Measurements from ENCODE around the gene HERC6. TPM values are rescaled to one million over a fixed set of nuclear protein-coding genes. Genes with fewer than 3 reads are reported as not detected.

Gene HERC6
- total RNA-seq, 1 experiment from 2014 or later, result 22.0 TPM

DNA sequence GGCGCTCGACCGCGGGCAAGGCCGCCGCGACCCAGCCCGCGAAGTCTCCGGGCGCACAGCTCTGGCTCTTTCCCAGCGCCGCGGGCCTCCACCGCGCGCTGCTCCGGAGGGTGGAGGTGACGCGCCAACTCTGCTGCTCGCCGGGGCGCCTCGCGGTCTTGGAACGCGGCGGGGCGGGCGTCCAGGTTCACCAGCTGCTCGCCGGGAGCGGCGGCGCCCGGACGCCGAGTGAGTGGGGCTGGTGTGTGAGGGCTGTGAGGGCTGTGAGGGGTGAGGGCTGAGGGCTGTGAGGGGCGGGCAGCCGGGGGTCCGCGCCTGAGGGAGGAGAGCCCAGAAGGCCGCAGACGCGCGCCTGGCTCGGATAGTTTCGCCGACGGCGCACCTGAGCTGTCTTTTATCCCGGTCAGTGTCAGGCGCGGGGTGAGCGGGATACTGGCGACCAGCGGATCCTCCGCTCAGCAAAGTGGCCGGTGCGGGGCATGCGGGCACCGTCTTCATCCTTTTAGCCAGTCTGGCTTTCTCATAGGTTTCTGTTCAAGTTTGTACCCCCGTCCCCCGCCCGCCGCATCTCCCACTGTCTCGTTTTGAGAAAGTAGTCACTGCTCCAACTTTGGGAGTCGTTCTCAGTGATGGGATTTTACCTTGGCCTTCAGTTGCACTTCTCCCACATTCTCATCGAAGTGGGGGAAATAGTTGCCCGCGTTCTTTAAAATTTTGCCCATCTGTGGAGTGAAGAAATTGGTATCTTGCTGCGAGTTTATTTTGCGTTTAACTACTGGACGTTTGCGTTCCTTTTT, 78.9 kb downstream of the HERC6 start:
- CTCF ChIA-PET, result interaction anchor here (0.9 to 2.0 kb wide), 5 partner anchors 79 to 424 kb away, joined by 3 to 15 read pairs (median 3); partner anchors contain the start of genes HERC6 and PPM1K
- BruUV-seq (replicated peaks), result no TSS peak
- peak overlapping the region; percentile 78 for H3K4me3 Mint-ChIP-seq (ENCODE audit: low read depth, unreplicated experiment)
- H3K36me3 Mint-ChIP-seq (ENCODE audit: insufficient read depth, unreplicated experiment), result peaks cover 20% of the 10 kb centered on the region
- H3K9me3 Mint-ChIP-seq (ENCODE audit: low read depth, unreplicated experiment), result no peaks in the 10 kb centered on the region
- intact Hi-C loops (cut with micrococcal nuclease; ENCODE audit: unreplicated experiment), result loop anchor here (2.0 kb wide), 1 partner anchor 75 kb away; no protein-coding TSS in a partner anchor
- peak overlapping the region; percentile 85 for H3K27ac Mint-ChIP-seq (ENCODE audit: unreplicated experiment)
- TF ChIP-seq CTCF (IDR thresholded peaks at IDR 0.05; ENCODE audit: unreplicated experiment), result no peak
- DNase-seq, result peak; percentile 36
- no peaks in the 10 kb centered on the region for H3K4me1 Mint-ChIP-seq (ENCODE audit: low read depth, unreplicated experiment)
- no peaks in the 10 kb centered on the region for H3K27me3 Mint-ChIP-seq (ENCODE audit: unreplicated experiment)

DNA sequence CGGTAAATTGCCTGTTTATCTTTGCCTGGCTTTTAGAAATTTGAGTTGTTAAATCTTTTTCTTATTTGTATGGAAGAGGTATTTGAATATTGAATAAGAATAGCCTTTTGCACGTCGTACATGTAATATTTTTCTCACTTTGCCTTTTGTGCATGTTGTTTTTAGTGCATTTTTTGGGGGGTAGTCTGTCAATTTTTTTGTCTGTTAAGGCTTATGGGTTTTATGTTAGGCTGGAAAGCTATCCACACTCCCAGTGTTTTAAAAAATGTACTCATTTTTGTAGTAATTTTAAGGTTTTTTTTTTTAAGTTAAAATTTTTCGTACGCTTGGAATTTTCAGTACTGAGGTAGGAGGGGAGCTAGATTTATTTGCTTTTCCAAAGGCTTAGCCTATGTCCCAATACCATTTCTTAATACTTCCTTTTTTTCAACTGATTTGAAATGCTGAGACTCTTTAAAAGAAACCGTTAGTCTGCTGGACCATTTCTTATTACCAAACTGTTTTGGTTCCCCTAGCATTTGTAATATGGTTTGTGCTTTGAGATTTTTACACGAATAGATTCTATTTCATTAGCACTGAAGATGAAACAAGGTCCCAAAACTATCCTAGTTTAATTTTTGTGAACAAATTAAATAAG, 79.6 kb downstream of the HERC6 start:
- TSS peak; percentile 62 for BruUV-seq (replicated peaks)
- TF ChIP-seq CTCF (IDR thresholded peaks at IDR 0.05; ENCODE audit: unreplicated experiment), result no peak
- Mint-ChIP-seq H3K27me3 (ENCODE audit: unreplicated experiment) (no peaks in the 10 kb centered on the region), H3K4me3 (ENCODE audit: low read depth, unreplicated experiment) (peak overlapping the region; percentile 78), H3K9me3 (ENCODE audit: low read depth, unreplicated experiment) (no peaks in the 10 kb centered on the region), H3K4me1 (ENCODE audit: low read depth, unreplicated experiment) (no peaks in the 10 kb centered on the region), H3K36me3 (ENCODE audit: insufficient read depth, unreplicated experiment) (peaks cover 20% of the 10 kb centered on the region), H3K27ac (ENCODE audit: unreplicated experiment) (no peak overlapping the region)
- intact Hi-C loops (cut with micrococcal nuclease; ENCODE audit: unreplicated experiment), result no loop called here
- CTCF ChIA-PET, result interaction anchor here (2.0 kb wide), 1 partner anchor 239 kb away, joined by 15 read pairs; no protein-coding TSS in a partner anchor
- DNase-seq, result no peak

DNA sequence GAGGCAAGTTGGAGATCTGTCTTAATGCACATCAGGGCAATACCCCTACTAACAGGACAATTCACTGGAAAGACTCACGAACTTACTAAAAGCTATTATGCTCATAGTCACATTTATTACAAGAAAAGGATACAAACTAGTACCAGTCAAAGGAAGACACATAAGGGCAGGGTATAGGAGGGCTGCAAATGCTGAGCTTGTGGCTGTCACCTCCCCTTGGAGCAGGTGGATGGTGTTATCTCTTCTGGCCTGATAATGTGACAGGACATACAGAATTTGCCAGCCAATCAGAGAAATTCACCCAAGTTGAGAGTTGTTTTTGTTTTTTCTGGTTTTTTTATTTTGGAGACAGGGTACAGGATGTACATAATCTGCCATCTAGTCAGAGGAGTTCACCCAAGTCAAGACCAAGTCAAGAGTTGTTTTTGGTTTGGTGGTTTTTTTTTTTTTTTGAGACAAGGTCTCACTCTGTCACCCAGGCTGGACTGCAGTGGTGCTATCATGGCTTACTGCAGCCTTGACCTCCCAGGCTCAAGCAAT, 87.1 kb downstream of the HERC6 start:
- no TSS peak for BruUV-seq (replicated peaks)
- DNase-seq, result no peak
- Mint-ChIP-seq H3K4me3 (ENCODE audit: low read depth, unreplicated experiment) (no peak overlapping the region), H3K4me1 (ENCODE audit: low read depth, unreplicated experiment) (peaks cover 8% of the 10 kb centered on the region), H3K9me3 (ENCODE audit: low read depth, unreplicated experiment) (no peaks in the 10 kb centered on the region), H3K36me3 (ENCODE audit: insufficient read depth, unreplicated experiment) (peaks cover 3% of the 10 kb centered on the region), H3K27me3 (ENCODE audit: unreplicated experiment) (no peaks in the 10 kb centered on the region), H3K27ac (ENCODE audit: unreplicated experiment) (no peak overlapping the region)
- intact Hi-C loops (cut with micrococcal nuclease; ENCODE audit: unreplicated experiment), result no loop called here
- no peak for TF ChIP-seq CTCF (IDR thresholded peaks at IDR 0.05; ENCODE audit: unreplicated experiment)
- CTCF ChIA-PET, result interaction anchor here (0.5 kb wide), 1 partner anchor 74 kb away, joined by 3 read pairs; no protein-coding TSS in a partner anchor

- Mint-ChIP-seq H3K27ac (ENCODE audit: unreplicated experiment) (no peak overlapping the region), H3K9me3 (ENCODE audit: low read depth, unreplicated experiment) (no peaks in the 10 kb centered on the region), H3K36me3 (ENCODE audit: insufficient read depth, unreplicated experiment) (no peaks in the 10 kb centered on the region), H3K27me3 (ENCODE audit: unreplicated experiment) (no peaks in the 10 kb centered on the region), H3K4me1 (ENCODE audit: low read depth, unreplicated experiment) (peaks cover 8% of the 10 kb centered on the region), H3K4me3 (ENCODE audit: low read depth, unreplicated experiment) (no peak overlapping the region)
- intact Hi-C loops (cut with micrococcal nuclease; ENCODE audit: unreplicated experiment), result no loop called here
- TF ChIP-seq CTCF (IDR thresholded peaks at IDR 0.05; ENCODE audit: unreplicated experiment), result no peak
- CTCF ChIA-PET, result no interaction called here
- BruUV-seq (replicated peaks), result no TSS peak
- DNase-seq, result no peak
Observed at GRCh38 chr4:88467392-88467791, 88.7 kb downstream of the HERC6 start.

Measured in Calu3 (cell line).